GF-D8 (cell line): ENCODE results near the gene MAML3.

ENCODE experiments used
- DNase-seq: peaks from one replicate; lab custom pipeline; 2025; lab: John Stamatoyannopoulos, UW

The MAML3 gene

GRCh38 chr4:140156529-140157171 lies 2.7 kb upstream of the MAML3 start:
- peak; percentile 19 for DNase-seq

- DNase-seq, result peak; percentile 35
These were observed 548 bp upstream of the MAML3 start for GRCh38 chr4:140154572-140154891.

GRCh38 chr4:140153419-140153717 lies 616 bp downstream of the MAML3 start:
- no peak for DNase-seq

GRCh38 chr4:140152751-140153418 lies 1.1 kb downstream of the MAML3 start:
- no peak for DNase-seq

- peak; percentile 80 for DNase-seq
These were observed 1.8 kb downstream of the MAML3 start for GRCh38 chr4:140152013-140152703.

- peak; percentile 80 for DNase-seq
These were observed 2.3 kb downstream of the MAML3 start for GRCh38 chr4:140151699-140152012.

- DNase-seq, result peak; percentile 96
These were observed 2.9 kb downstream of the MAML3 start for GRCh38 chr4:140150886-140151698.

GRCh38 chr4:140150636-140150885 lies 3.4 kb downstream of the MAML3 start:
- no peak for DNase-seq

- peak; percentile 57 for DNase-seq
These were observed 3.9 kb downstream of the MAML3 start for GRCh38 chr4:140149846-140150635.

- no peak for DNase-seq
These were observed 9.9 kb downstream of the MAML3 start for GRCh38 chr4:140144050-140144449.

GRCh38 chr4:140141210-140141835 lies 12.7 kb downstream of the MAML3 start:
- DNase-seq, result no peak

- no peak for DNase-seq
These were observed 13.4 kb downstream of the MAML3 start for GRCh38 chr4:140140566-140140965.

GRCh38 chr4:140138428-140138827 lies 15.6 kb downstream of the MAML3 start:
- DNase-seq, result no peak

- DNase-seq, result no peak
These were observed 16.3 kb downstream of the MAML3 start for GRCh38 chr4:140137671-140138070.

GRCh38 chr4:140136509-140136908 lies 17.5 kb downstream of the MAML3 start:
- no peak for DNase-seq

GRCh38 chr4:140135529-140136088 lies 18.4 kb downstream of the MAML3 start:
- no peak for DNase-seq

- DNase-seq, result no peak
These were observed 19.1 kb downstream of the MAML3 start for GRCh38 chr4:140134746-140135425.

- no peak for DNase-seq
These were observed 20.4 kb downstream of the MAML3 start for GRCh38 chr4:140133576-140133975.

- no peak for DNase-seq
These were observed 22.2 kb downstream of the MAML3 start for GRCh38 chr4:140131675-140132229.

GRCh38 chr4:140130677-140131076 lies 23.3 kb downstream of the MAML3 start:
- no peak for DNase-seq

- no peak for DNase-seq
These were observed 26.6 kb downstream of the MAML3 start for GRCh38 chr4:140127422-140127821.
